Caco-2 (cell line): Measurements from ENCODE around the gene REL. TPM values are rescaled to one million over a fixed set of nuclear protein-coding genes. Genes with fewer than 3 reads are reported as not detected.

Experiments used
- BruUV-seq: library from RNA; stranded (reverse); fragments of 400-500 nt; replicated peaks from 2 replicates; lab custom pipeline; 2021; lab: Mats Ljungman, UMichigan
- CTCF ChIA-PET: fragments of 300-600 bp; sonication (Branson Sonifier 250); formaldehyde crosslinking; loops from one replicate; lab custom pipeline; 2022; ENCODE audit warnings: antibody characterized with exemption; lab: Charles Lee
- POLR2A ChIA-PET: fragments of 300-600 bp; sonication (Branson Sonifier 250); formaldehyde crosslinking; loops from one replicate; lab custom pipeline; 2022; ENCODE audit warnings: antibody characterized with exemption; lab: Charles Lee
- DNase-seq, 2 experiments: peaks; one replicate each; pipeline versions ENCODE4 v3.0.0 to v3.0.0-alpha.2; 2020 to 2022
- H3K27me3 ChIP-seq: replicated peaks from 2 replicates; pipeline ENCODE4 v1.6.0; 2011; ENCODE audit warnings: low read length; ENCODE audit not compliant: control insufficient read depth, insufficient read depth
- H3K36me3 ChIP-seq: 2 replicates; pipeline ENCODE4 v1.5.1; 2011; ENCODE audit warnings: low read length; ENCODE audit not compliant: control insufficient read depth, insufficient read depth
- H3K4me1 ChIP-seq: fragments of 250-450 bp; sonication (Bioruptor Pico); 2 replicates; pipeline ENCODE4 v1.5.1; 2020; ENCODE audit warnings: mild to moderate bottlenecking
- H3K4me3 ChIP-seq: 2 replicates; pipeline ENCODE4 v1.5.1; 2011; ENCODE audit warnings: low read depth, mild to moderate bottlenecking, control low read depth, low read length
- H3K9me3 ChIP-seq: fragments of 250-450 bp; sonication (Bioruptor Pico); 2 replicates; pipeline ENCODE4 v1.5.1; 2020; ENCODE audit warnings: mild to moderate bottlenecking, moderate library complexity
- H3K27ac Mint-ChIP-seq: one replicate; pipeline ENCODE4 v1.8.0; 2022; ENCODE audit warnings: mixed read lengths; ENCODE audit not compliant: unreplicated experiment
- H3K27me3 Mint-ChIP-seq: one replicate; pipeline ENCODE4 v1.8.0; 2022; ENCODE audit warnings: mixed read lengths; ENCODE audit not compliant: insufficient read depth, unreplicated experiment
- H3K36me3 Mint-ChIP-seq: one replicate; pipeline ENCODE4 v1.8.0; 2022; ENCODE audit warnings: mild to moderate bottlenecking, mixed read lengths; ENCODE audit not compliant: insufficient read depth, unreplicated experiment
- H3K4me1 Mint-ChIP-seq: one replicate; pipeline ENCODE4 v1.8.0; 2022; ENCODE audit warnings: low read depth, mixed read lengths; ENCODE audit not compliant: unreplicated experiment
- H3K4me3 Mint-ChIP-seq: one replicate; pipeline ENCODE4 v1.8.0; 2022; ENCODE audit warnings: mild to moderate bottlenecking, moderate library complexity, mixed read lengths; ENCODE audit not compliant: unreplicated experiment
- H3K9me3 Mint-ChIP-seq: one replicate; pipeline ENCODE4 v1.8.0; 2022; ENCODE audit warnings: mixed read lengths; ENCODE audit not compliant: unreplicated experiment
- intact Hi-C: fragments of 100-400 bp; cut with micrococcal nuclease; formaldehyde crosslinking; loops from one replicate; pipeline ENCODE4 v1.10.0; 2022; ENCODE audit not compliant: unreplicated experiment
- total RNA-seq: library from RNA; stranded (reverse); gene quantifications from 2 replicates; pipeline ENCODE4 v1.2.3, GENCODE V29; 2022
- TF ChIP-seq, protein P1 (sequence below), 2 experiments: fragments of 200-600 bp in 1 of 2; IDR thresholded peaks; 1 replicate in 1 of 2; 2 replicates in 1 of 2; pipeline versions ENCODE4 v1.5.1 to v1.8.0; 2011 to 2022; ENCODE audit warnings: antibody characterized with exemption in 1 of 2, control low read depth in 1 of 2, inconsistent platforms in 1 of 2, low read depth in 1 of 2, low read length in 1 of 2, mild to moderate bottlenecking in 1 of 2, moderate library complexity in 1 of 2; ENCODE audit not compliant: insufficient read depth in 1 of 2, severe bottlenecking in 1 of 2, unreplicated experiment in 1 of 2

The REL gene
- total RNA-seq, 1 experiment from 2014 or later = 12.2 TPM

DNA sequence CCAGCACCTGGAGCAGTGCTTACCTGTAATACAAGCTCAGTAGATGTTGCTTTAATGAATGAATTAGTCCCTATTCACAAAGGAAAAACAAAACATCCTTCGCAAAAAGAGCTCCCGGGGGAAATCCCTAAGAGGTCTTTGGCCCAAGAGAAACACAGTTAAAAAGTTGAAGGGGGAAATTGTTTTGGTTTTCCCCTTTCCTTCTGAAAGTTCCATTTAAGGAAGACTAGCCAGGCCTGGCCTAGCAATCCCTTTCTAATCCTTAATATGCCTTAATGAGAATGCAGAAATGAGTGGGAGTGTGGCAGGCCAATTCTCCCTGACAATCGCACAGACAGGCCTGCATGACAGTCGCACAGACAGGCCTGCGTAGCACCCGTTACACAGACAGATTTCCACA lies 33.5 kb upstream of the REL start:
- H3K27me3 Mint-ChIP-seq = no peaks in the 10 kb centered on the region
- H3K4me1 Mint-ChIP-seq = no peaks in the 10 kb centered on the region
- no peaks in the 10 kb centered on the region for H3K36me3 ChIP-seq
- no peaks in the 10 kb centered on the region for H3K36me3 Mint-ChIP-seq
- no TSS peak for BruUV-seq
- POLR2A ChIA-PET = no interaction called here
- H3K27ac Mint-ChIP-seq = no peak overlapping the region
- intact Hi-C loops = no loop called here
- no peak overlapping the region for H3K4me3 ChIP-seq
- DNase-seq = no peak
- no peak overlapping the region for H3K4me3 Mint-ChIP-seq
- no peaks in the 10 kb centered on the region for H3K4me1 ChIP-seq
- TF ChIP-seq, protein P1, sequence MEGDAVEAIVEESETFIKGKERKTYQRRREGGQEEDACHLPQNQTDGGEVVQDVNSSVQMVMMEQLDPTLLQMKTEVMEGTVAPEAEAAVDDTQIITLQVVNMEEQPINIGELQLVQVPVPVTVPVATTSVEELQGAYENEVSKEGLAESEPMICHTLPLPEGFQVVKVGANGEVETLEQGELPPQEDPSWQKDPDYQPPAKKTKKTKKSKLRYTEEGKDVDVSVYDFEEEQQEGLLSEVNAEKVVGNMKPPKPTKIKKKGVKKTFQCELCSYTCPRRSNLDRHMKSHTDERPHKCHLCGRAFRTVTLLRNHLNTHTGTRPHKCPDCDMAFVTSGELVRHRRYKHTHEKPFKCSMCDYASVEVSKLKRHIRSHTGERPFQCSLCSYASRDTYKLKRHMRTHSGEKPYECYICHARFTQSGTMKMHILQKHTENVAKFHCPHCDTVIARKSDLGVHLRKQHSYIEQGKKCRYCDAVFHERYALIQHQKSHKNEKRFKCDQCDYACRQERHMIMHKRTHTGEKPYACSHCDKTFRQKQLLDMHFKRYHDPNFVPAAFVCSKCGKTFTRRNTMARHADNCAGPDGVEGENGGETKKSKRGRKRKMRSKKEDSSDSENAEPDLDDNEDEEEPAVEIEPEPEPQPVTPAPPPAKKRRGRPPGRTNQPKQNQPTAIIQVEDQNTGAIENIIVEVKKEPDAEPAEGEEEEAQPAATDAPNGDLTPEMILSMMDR (IDR thresholded peaks at IDR 0.05; ENCODE audit: insufficient read depth in 1 of 2, low read depth in 1 of 2, low read length in 1 of 2, severe bottlenecking in 1 of 2, unreplicated experiment in 1 of 2) = no peak
- H3K9me3 Mint-ChIP-seq = no peaks in the 10 kb centered on the region
- no peaks in the 10 kb centered on the region for H3K27me3 ChIP-seq
- no peaks in the 10 kb centered on the region for H3K9me3 ChIP-seq
- CTCF ChIA-PET = no interaction called here

DNA sequence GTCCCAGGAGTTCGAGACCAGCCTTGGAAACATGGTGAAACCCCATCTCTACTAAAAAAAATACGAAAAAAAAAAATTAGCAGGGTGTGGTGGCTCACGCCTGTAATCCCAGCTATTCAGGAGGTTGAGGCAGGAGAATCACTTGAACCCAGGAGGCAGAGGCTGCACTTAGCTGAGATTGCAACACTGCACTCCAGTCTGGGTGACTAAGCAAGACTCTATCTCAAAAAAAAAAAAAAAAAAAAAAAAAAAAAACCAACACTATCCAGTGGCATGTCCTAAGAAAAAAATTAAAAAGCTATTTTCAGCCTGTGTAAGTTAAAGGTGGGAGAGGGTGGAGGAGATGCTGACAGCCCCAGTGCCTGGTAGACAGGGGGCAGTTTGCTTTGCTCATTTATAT lies 32.2 kb upstream of the REL start:
- Histone ChIP-seq H3K9me3 (no peaks in the 10 kb centered on the region), H3K4me3 (no peak overlapping the region), H3K4me1 (no peaks in the 10 kb centered on the region), H3K27me3 (no peaks in the 10 kb centered on the region), H3K36me3 (no peaks in the 10 kb centered on the region)
- ChIA-PET CTCF (interaction anchor here (0.7 kb wide), 1 partner anchor 113 kb away, joined by 3 read pairs; no protein-coding TSS in a partner anchor), POLR2A (interaction anchor here (0.6 kb wide), 1 partner anchor 11 kb away, joined by 9 read pairs; no protein-coding TSS in a partner anchor)
- H3K9me3 Mint-ChIP-seq = no peaks in the 10 kb centered on the region
- no peaks in the 10 kb centered on the region for H3K4me1 Mint-ChIP-seq
- no peak overlapping the region for H3K4me3 Mint-ChIP-seq
- no peaks in the 10 kb centered on the region for H3K27me3 Mint-ChIP-seq
- H3K36me3 Mint-ChIP-seq = no peaks in the 10 kb centered on the region
- no peak for DNase-seq
- TF ChIP-seq, protein P1 (IDR thresholded peaks at IDR 0.05; ENCODE audit: insufficient read depth in 1 of 2, low read depth in 1 of 2, low read length in 1 of 2, severe bottlenecking in 1 of 2, unreplicated experiment in 1 of 2) = no peak
- BruUV-seq = no TSS peak
- no peak overlapping the region for H3K27ac Mint-ChIP-seq
- intact Hi-C loops = no loop called here

DNA sequence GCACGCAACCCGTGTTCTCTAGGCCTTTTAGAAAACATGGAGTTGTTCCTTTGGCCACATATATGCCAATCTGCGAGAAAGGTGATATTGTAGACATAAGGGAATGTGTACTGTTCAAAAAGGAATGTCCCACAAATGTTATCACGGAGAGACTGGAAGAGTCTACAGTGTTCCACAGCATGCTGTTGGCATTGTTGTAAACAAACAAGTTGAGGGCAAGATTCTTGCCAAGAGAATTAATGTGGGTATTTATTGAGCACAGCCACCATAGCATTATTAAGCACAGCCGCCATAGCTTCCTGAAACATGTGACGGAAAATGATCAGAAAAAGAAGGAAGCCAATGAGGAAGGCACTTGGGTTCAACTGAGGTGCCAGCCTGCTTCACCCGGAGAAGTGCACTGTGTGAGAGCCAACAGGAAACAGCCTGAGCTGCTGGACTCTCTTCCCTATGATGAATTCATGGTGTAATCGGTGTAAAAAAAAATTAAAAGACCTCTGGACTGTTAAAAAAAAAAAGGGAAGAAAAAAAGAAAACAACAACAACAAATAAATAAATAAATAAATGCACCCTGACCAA lies 29.0 kb upstream of the REL start:
- CTCF ChIA-PET = no interaction called here

More for the DNA sequence above, 29.0 kb upstream of the REL start:
- no peak overlapping the region for H3K4me3 Mint-ChIP-seq
- H3K36me3 Mint-ChIP-seq = no peaks in the 10 kb centered on the region
- no peak for DNase-seq
- no peaks in the 10 kb centered on the region for H3K9me3 Mint-ChIP-seq
- intact Hi-C loops = no loop called here
- H3K27ac Mint-ChIP-seq = no peak overlapping the region
- BruUV-seq = no TSS peak
- H3K36me3 ChIP-seq = no peaks in the 10 kb centered on the region
- H3K27me3 ChIP-seq = no peaks in the 10 kb centered on the region
- no peaks in the 10 kb centered on the region for H3K27me3 Mint-ChIP-seq
- H3K4me1 Mint-ChIP-seq = peaks cover 12% of the 10 kb centered on the region
- POLR2A ChIA-PET = no interaction called here
- TF ChIP-seq, protein P1 (IDR thresholded peaks at IDR 0.05; ENCODE audit: insufficient read depth in 1 of 2, low read depth in 1 of 2, low read length in 1 of 2, severe bottlenecking in 1 of 2, unreplicated experiment in 1 of 2) = no peak
- no peaks in the 10 kb centered on the region for H3K9me3 ChIP-seq
- H3K4me1 ChIP-seq = 0 out of 2 replicates have a peak, but pooled peaks cover 3% of the 10 kb centered on the region
- H3K4me3 ChIP-seq = no peak overlapping the region
